ENCODE measurements around the gene MAP9. TPM values are rescaled to one million over a fixed set of nuclear protein-coding genes. Genes with fewer than 3 reads are reported as not detected.

The MAP9 gene
- total and polyA plus RNA-seq, 8 donors, result 2.7 to 10.1 (median 6.2) TPM

DNA sequence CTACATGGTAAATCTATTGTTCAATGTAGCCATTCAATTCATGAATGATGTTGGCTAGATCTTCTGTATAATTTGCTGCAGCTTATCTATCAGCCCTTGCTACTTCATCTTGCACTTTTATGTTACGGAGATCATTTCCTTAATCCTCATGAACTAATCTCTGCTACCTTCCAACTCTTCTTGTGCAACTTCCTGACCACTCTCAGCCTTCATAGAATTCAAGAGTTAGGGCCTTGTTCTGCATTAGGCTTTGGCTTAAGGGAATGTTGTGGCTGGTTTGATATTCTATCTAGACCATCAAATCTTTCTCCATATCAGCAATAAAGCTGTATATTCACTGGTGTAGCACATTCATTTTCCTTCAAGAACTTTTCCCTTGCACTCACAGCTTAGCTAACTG lies 36.7 kb upstream of the MAP9 start:
- intact Hi-C loops (cut with DNase I), result no loop called here
- 88 to 91% methylated on average over 1 of the region's 1 CpG for WGBS, 2 donors
- no peak overlapping the region for H3K4me3 ChIP-seq
- no peaks in the 10 kb centered on the region for H3K4me1 ChIP-seq
- no peaks in the 10 kb centered on the region for H3K9me3 ChIP-seq
- no peaks in the 10 kb centered on the region for H3K27me3 ChIP-seq
- DNase-seq (no peak), FAIRE-seq (no peak), ATAC-seq (no peak)
- no peak overlapping the region for H3K27ac ChIP-seq
- no peak for TF ChIP-seq CTCF (IDR thresholded peaks at IDR 0.05)
- H3K36me3 ChIP-seq, result no peaks in the 10 kb centered on the region

GRCh38 chr4:155411546-155411945 lies 34.8 kb upstream of the MAP9 start:
- H3K4me3 ChIP-seq, result no peak overlapping the region
- no peaks in the 10 kb centered on the region for H3K27me3 ChIP-seq
- no peak for ATAC-seq
- H3K9me3 ChIP-seq, result no peaks in the 10 kb centered on the region
- H3K4me1 ChIP-seq, result no peaks in the 10 kb centered on the region
- intact Hi-C loops (cut with DNase I), result no loop called here
- no peak overlapping the region for H3K27ac ChIP-seq
- DNase-seq, result no peak
- H3K36me3 ChIP-seq, result no peaks in the 10 kb centered on the region
- WGBS, 2 donors, result 64 to 67% methylated on average over 2 of the region's 2 CpGs
- TF ChIP-seq CTCF (IDR thresholded peaks at IDR 0.05), result no peak
- FAIRE-seq, result no peak

GRCh38 chr4:155408796-155409195 lies 32.0 kb upstream of the MAP9 start:
- FAIRE-seq (no peak), DNase-seq (no peak), ATAC-seq (no peak)
- TF ChIP-seq CTCF (IDR thresholded peaks at IDR 0.05), result no peak
- no peaks in the 10 kb centered on the region for H3K4me1 ChIP-seq
- intact Hi-C loops (cut with DNase I), result no loop called here
- H3K4me3 ChIP-seq, result no peak overlapping the region
- no peaks in the 10 kb centered on the region for H3K9me3 ChIP-seq
- WGBS, 2 donors, result 59 to 70% methylated on average over 1 of the region's 1 CpG
- no peaks in the 10 kb centered on the region for H3K27me3 ChIP-seq
- no peaks in the 10 kb centered on the region for H3K36me3 ChIP-seq
- no peak overlapping the region for H3K27ac ChIP-seq

- no peaks in the 10 kb centered on the region for H3K4me1 ChIP-seq
- ATAC-seq, result no peak
- H3K27me3 ChIP-seq, result no peaks in the 10 kb centered on the region
- intact Hi-C loops (cut with DNase I), result no loop called here
- H3K4me3 ChIP-seq, result no peak overlapping the region
- no peak for FAIRE-seq
- TF ChIP-seq CTCF (IDR thresholded peaks at IDR 0.05), result no peak
- no peaks in the 10 kb centered on the region for H3K36me3 ChIP-seq
- WGBS, 2 donors, result 22 to 44% methylated on average over 1 of the region's 1 CpG
- no peak for DNase-seq
- H3K9me3 ChIP-seq, result no peaks in the 10 kb centered on the region
- H3K27ac ChIP-seq, result no peak overlapping the region
These were observed 30.7 kb upstream of the MAP9 start for GRCh38 chr4:155407480-155407879.

GRCh38 chr4:155405059-155405458 lies 28.3 kb upstream of the MAP9 start:
- WGBS, 2 donors, result 18 to 23% methylated on average over 2 of the region's 2 CpGs

More at GRCh38 chr4:155405059-155405458, 28.3 kb upstream of the MAP9 start:
- DNase-seq (no peak), ATAC-seq (no peak), FAIRE-seq (no peak)
- no peak for TF ChIP-seq CTCF (IDR thresholded peaks at IDR 0.05)
- Histone ChIP-seq H3K4me3 (no peak overlapping the region), H3K9me3 (no peaks in the 10 kb centered on the region), H3K4me1 (no peaks in the 10 kb centered on the region), H3K36me3 (no peaks in the 10 kb centered on the region), H3K27me3 (no peaks in the 10 kb centered on the region), H3K27ac (no peak overlapping the region)
- intact Hi-C loops (cut with DNase I), result no loop called here

Data from pancreas (tissue), 10 donors.